ENCODE measurements around the gene ZNF500.
"Not testable (repeated sequence)": the region's sequence is repeated elsewhere in the genome, so short reads cannot be mapped to it uniquely, and the experiment has no call there.

ZNF500 gene

DNA sequence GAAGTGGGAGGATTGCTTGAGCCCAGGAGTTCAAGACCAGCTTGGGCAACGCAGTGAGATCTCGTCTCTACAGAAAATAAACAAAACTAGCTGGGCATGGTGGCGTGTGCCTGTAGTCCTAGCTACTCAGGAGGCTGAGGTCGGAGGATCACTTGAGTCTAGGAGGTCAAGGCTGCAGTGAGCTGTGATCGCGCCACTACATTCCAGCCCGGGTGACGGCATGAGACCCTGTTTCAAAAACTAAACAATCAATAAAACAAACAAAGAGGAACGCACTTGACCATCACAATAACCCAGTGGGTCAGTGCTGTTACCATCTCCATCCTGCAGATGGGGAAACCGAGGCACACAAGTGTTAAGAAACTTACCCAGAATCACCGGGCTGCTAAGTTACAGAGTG lies 13.7 kb downstream of the ZNF500 start:
- Histone ChIP-seq H3K4me1 (ENCODE audit: insufficient read depth, low read length) (no peaks in the 10 kb centered on the region), H3K4me3 (ENCODE audit: low read length) (no peak overlapping the region), H2AFZ (ENCODE audit: low read depth, low read length) (no peak overlapping the region), H3K27me3 (ENCODE audit: insufficient read depth, low read length) (no peaks in the 10 kb centered on the region), H3K36me3 (ENCODE audit: insufficient read depth, low read length) (peaks cover 52% of the 10 kb centered on the region), H3K9me3 (ENCODE audit: low read length) (peaks cover 8% of the 10 kb centered on the region)

DNA sequence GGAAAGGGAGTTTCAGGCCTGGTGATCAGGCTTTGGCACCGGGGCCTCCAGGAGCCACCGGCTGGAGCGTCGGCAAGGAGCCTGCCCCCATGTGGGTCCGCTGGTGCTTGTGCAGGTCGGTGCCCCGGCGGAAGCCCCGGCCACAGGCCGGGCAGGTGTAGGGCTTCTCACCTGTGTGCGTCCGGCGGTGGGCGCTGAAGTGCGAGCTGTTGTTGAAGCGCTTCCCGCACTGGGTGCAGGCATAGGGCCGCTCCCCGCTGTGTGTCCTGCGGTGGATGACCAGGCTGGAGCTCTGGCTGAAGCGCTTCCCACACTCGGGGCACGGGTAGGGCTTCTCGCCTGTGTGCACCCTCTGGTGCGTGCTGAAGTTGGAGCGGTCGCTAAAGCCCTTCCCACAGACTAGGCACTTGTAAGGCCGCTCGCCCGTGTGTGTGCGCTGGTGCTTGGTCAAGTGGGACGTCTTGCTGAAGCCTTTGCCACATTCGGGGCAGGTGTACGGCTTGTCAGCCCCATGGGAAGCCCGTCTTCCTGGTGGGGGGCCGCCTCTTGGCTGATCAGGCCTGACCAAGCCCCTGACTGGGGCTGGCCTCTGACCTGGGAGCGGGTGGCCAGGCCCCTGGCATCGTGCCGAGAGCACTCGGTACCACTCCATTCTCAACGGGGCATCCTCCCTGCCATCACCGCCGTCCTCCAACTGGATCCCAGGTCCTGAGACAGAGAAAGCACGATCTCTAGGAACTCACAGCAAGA lies 14.4 kb downstream of the ZNF500 start:
- Histone ChIP-seq H3K27me3 (ENCODE audit: insufficient read depth, low read length) (no peaks in the 10 kb centered on the region), H3K9me3 (ENCODE audit: low read length) (peaks cover 8% of the 10 kb centered on the region), H3K4me3 (ENCODE audit: low read length) (no peak overlapping the region), H3K4me1 (ENCODE audit: insufficient read depth, low read length) (no peaks in the 10 kb centered on the region), H3K36me3 (ENCODE audit: insufficient read depth, low read length) (peaks cover 51% of the 10 kb centered on the region), H2AFZ (ENCODE audit: low read depth, low read length) (no peak overlapping the region)

GRCh38 chr16:4750896-4751295 lies 16.1 kb downstream of the ZNF500 start:
- no peaks in the 10 kb centered on the region for H3K4me1 ChIP-seq (ENCODE audit: insufficient read depth, low read length)
- H2AFZ ChIP-seq (ENCODE audit: low read depth, low read length), result no peak overlapping the region
- H3K9me3 ChIP-seq (ENCODE audit: low read length), result peaks cover 6% of the 10 kb centered on the region
- H3K36me3 ChIP-seq (ENCODE audit: insufficient read depth, low read length), result peaks cover 41% of the 10 kb centered on the region
- H3K4me3 ChIP-seq (ENCODE audit: low read length), result no peak overlapping the region
- no peaks in the 10 kb centered on the region for H3K27me3 ChIP-seq (ENCODE audit: insufficient read depth, low read length)

- H3K36me3 ChIP-seq (ENCODE audit: insufficient read depth, low read length), result peaks cover 31% of the 10 kb centered on the region
These were observed 17.2 kb downstream of the ZNF500 start for GRCh38 chr16:4749700-4750257.

GRCh38 chr16:4748682-4749411 lies 18.1 kb downstream of the ZNF500 start:
- H3K27me3 ChIP-seq (ENCODE audit: insufficient read depth, low read length), result no peaks in the 10 kb centered on the region
- H3K4me1 ChIP-seq (ENCODE audit: insufficient read depth, low read length), result no peaks in the 10 kb centered on the region
- H3K9me3 ChIP-seq (ENCODE audit: low read length), result no peaks in the 10 kb centered on the region
- no peak overlapping the region for H3K4me3 ChIP-seq (ENCODE audit: low read length)
- H2AFZ ChIP-seq (ENCODE audit: low read depth, low read length), result no peak overlapping the region
- H3K36me3 ChIP-seq (ENCODE audit: insufficient read depth, low read length), result peaks cover 30% of the 10 kb centered on the region

More at GRCh38 chr16:4749700-4750257, 17.2 kb downstream of the ZNF500 start:
- H3K27me3 ChIP-seq (ENCODE audit: insufficient read depth, low read length), result no peaks in the 10 kb centered on the region
- no peak overlapping the region for H2AFZ ChIP-seq (ENCODE audit: low read depth, low read length)
- peaks cover 2% of the 10 kb centered on the region for H3K9me3 ChIP-seq (ENCODE audit: low read length)
- no peak overlapping the region for H3K4me3 ChIP-seq (ENCODE audit: low read length)
- no peaks in the 10 kb centered on the region for H3K4me1 ChIP-seq (ENCODE audit: insufficient read depth, low read length)

- H3K4me1 ChIP-seq (ENCODE audit: insufficient read depth, low read length), result no peaks in the 10 kb centered on the region
- no peak overlapping the region for H2AFZ ChIP-seq (ENCODE audit: low read depth, low read length)
- no peaks in the 10 kb centered on the region for H3K27me3 ChIP-seq (ENCODE audit: insufficient read depth, low read length)
- no peak overlapping the region for H3K4me3 ChIP-seq (ENCODE audit: low read length)
- peaks cover 25% of the 10 kb centered on the region for H3K36me3 ChIP-seq (ENCODE audit: insufficient read depth, low read length)
- H3K9me3 ChIP-seq (ENCODE audit: low read length), result no peaks in the 10 kb centered on the region
These were observed 18.9 kb downstream of the ZNF500 start for GRCh38 chr16:4747906-4748681.

GRCh38 chr16:4746991-4747574 lies 19.9 kb downstream of the ZNF500 start:
- no peak overlapping the region for H2AFZ ChIP-seq (ENCODE audit: low read depth, low read length)
- H3K4me3 ChIP-seq (ENCODE audit: low read length), result no peak overlapping the region
- H3K36me3 ChIP-seq (ENCODE audit: insufficient read depth, low read length), result peaks cover 15% of the 10 kb centered on the region
- H3K9me3 ChIP-seq (ENCODE audit: low read length), result no peaks in the 10 kb centered on the region
- no peaks in the 10 kb centered on the region for H3K27me3 ChIP-seq (ENCODE audit: insufficient read depth, low read length)
- H3K4me1 ChIP-seq (ENCODE audit: insufficient read depth, low read length), result no peaks in the 10 kb centered on the region

- no peak overlapping the region for H3K4me3 ChIP-seq (ENCODE audit: low read length)
- H3K9me3 ChIP-seq (ENCODE audit: low read length), result no peaks in the 10 kb centered on the region
- no peaks in the 10 kb centered on the region for H3K4me1 ChIP-seq (ENCODE audit: insufficient read depth, low read length)
- peaks cover 7% of the 10 kb centered on the region for H3K36me3 ChIP-seq (ENCODE audit: insufficient read depth, low read length)
- H3K27me3 ChIP-seq (ENCODE audit: insufficient read depth, low read length), result no peaks in the 10 kb centered on the region
- H2AFZ ChIP-seq (ENCODE audit: low read depth, low read length), result no peak overlapping the region
These were observed 20.7 kb downstream of the ZNF500 start for GRCh38 chr16:4746215-4746614.

GRCh38 chr16:4745274-4745569 lies 21.7 kb downstream of the ZNF500 start:
- Histone ChIP-seq H3K36me3 (ENCODE audit: insufficient read depth, low read length) (peaks cover 2% of the 10 kb centered on the region), H2AFZ (ENCODE audit: low read depth, low read length) (no peak overlapping the region), H3K4me1 (ENCODE audit: insufficient read depth, low read length) (no peaks in the 10 kb centered on the region), H3K9me3 (ENCODE audit: low read length) (no peaks in the 10 kb centered on the region), H3K4me3 (ENCODE audit: low read length) (no peak overlapping the region), H3K27me3 (ENCODE audit: insufficient read depth, low read length) (no peaks in the 10 kb centered on the region)

GRCh38 chr16:4744555-4745273 lies 22.2 kb downstream of the ZNF500 start:
- no peaks in the 10 kb centered on the region for H3K9me3 ChIP-seq (ENCODE audit: low read length)

GRCh38 chr16:4743226-4743878 lies 23.6 kb downstream of the ZNF500 start:
- Histone ChIP-seq H3K4me3 (ENCODE audit: low read length) (no peak overlapping the region), H3K27me3 (ENCODE audit: insufficient read depth, low read length) (no peaks in the 10 kb centered on the region), H3K4me1 (ENCODE audit: insufficient read depth, low read length) (no peaks in the 10 kb centered on the region), H3K9me3 (ENCODE audit: low read length) (no peaks in the 10 kb centered on the region), H2AFZ (ENCODE audit: low read depth, low read length) (no peak overlapping the region), H3K36me3 (ENCODE audit: insufficient read depth, low read length) (no peaks in the 10 kb centered on the region)

More at GRCh38 chr16:4744555-4745273, 22.2 kb downstream of the ZNF500 start:
- Histone ChIP-seq H3K27me3 (ENCODE audit: insufficient read depth, low read length) (no peaks in the 10 kb centered on the region), H3K4me1 (ENCODE audit: insufficient read depth, low read length) (no peaks in the 10 kb centered on the region), H2AFZ (ENCODE audit: low read depth, low read length) (no peak overlapping the region), H3K4me3 (ENCODE audit: low read length) (no peak overlapping the region), H3K36me3 (ENCODE audit: insufficient read depth, low read length) (peaks cover under 1% of the 10 kb centered on the region)

- H2AFZ ChIP-seq (ENCODE audit: low read depth, low read length); H3K27me3 ChIP-seq (ENCODE audit: insufficient read depth, low read length); H3K4me1 ChIP-seq (ENCODE audit: insufficient read depth, low read length); H3K36me3 ChIP-seq (ENCODE audit: insufficient read depth, low read length); H3K9me3 ChIP-seq (ENCODE audit: low read length); H3K4me3 ChIP-seq (ENCODE audit: low read length): not testable (repeated sequence)
These were observed 28.6 kb downstream of the ZNF500 start for GRCh38 chr16:4738370-4738769.
